Measurements from ENCODE around the gene FAM222B. TPM values are rescaled to one million over a fixed set of nuclear protein-coding genes. Genes with fewer than 3 reads are reported as not detected.
"Not testable (repeated sequence)": the region's sequence is repeated elsewhere in the genome, so short reads cannot be mapped to it uniquely, and the experiment has no call there.

The FAM222B gene
- polyA plus RNA-seq, 1 experiment, result 8.3 TPM

- POLR2A ChIA-PET, result interaction anchor here (0.6 to 1.0 kb wide), 2 partner anchors 48 to 86 kb away, joined by 3 read pairs; partner anchors contain the start of gene FLOT2
- TF ChIP-seq CTCF (IDR thresholded peaks at IDR 0.05; ENCODE audit: low read depth, low read length), result no peak
These were observed 30.9 kb downstream of the FAM222B start for GRCh38 chr17:28811651-28812090.

GRCh38 chr17:28810437-28810836, 32.2 kb downstream of the FAM222B start:
- no peaks in the 10 kb centered on the region for H3K27me3 ChIP-seq (ENCODE audit: control insufficient read depth, insufficient read depth, low read length)
- DNase-seq (ENCODE audit: low read depth, low spot score), result no peak
- ChIA-PET POLR2A (no interaction called here), CTCF (interaction anchor here (1.4 kb wide), 1 partner anchor 47 kb away, joined by 8 read pairs; no protein-coding TSS in a partner anchor)
- H3K27ac ChIP-seq (ENCODE audit: low read depth, low read length), result no peak overlapping the region
- no peaks in the 10 kb centered on the region; the same call in 1 of the 2 replicates for H3K9me3 ChIP-seq (ENCODE audit: control insufficient read depth, insufficient read depth, low read length)
- no peak overlapping the region for H3K4me3 ChIP-seq (ENCODE audit: low read depth, low read length)
- TF ChIP-seq CTCF (IDR thresholded peaks at IDR 0.05; ENCODE audit: low read depth, low read length), result no peak

More at GRCh38 chr17:28811651-28812090, 30.9 kb downstream of the FAM222B start:
- peak overlapping the region; percentile 83 for H3K4me3 ChIP-seq (ENCODE audit: low read depth, low read length)
- H3K27me3 ChIP-seq (ENCODE audit: control insufficient read depth, insufficient read depth, low read length), result no peaks in the 10 kb centered on the region
- peak overlapping the region; percentile 21 for H3K27ac ChIP-seq (ENCODE audit: low read depth, low read length)
- CTCF ChIA-PET, result interaction anchor here (0.8 kb wide), 1 partner anchor 48 kb away, joined by 3 read pairs; no protein-coding TSS in a partner anchor
- DNase-seq (ENCODE audit: low read depth, low spot score), result no peak
- no peaks in the 10 kb centered on the region; the same call in 1 of the 2 replicates for H3K9me3 ChIP-seq (ENCODE audit: control insufficient read depth, insufficient read depth, low read length)

GRCh38 chr17:28807925-28808634, 34.5 kb downstream of the FAM222B start:
- H3K9me3 ChIP-seq (ENCODE audit: control insufficient read depth, insufficient read depth, low read length), result no peaks in the 10 kb centered on the region; the same call in 1 of the 2 replicates
- POLR2A ChIA-PET, result interaction anchor here (0.5 to 1.4 kb wide), 3 partner anchors 15 to 88 kb away, joined by 3 to 4 read pairs (median 3); partner anchors contain the start of gene RPL23A
- peak overlapping the region; percentile 73 for H3K27ac ChIP-seq (ENCODE audit: low read depth, low read length)
- H3K4me3 ChIP-seq (ENCODE audit: low read depth, low read length), result no peak overlapping the region; the same call in 1 of the 2 replicates
- TF ChIP-seq CTCF (IDR thresholded peaks at IDR 0.05; ENCODE audit: low read depth, low read length), result no peak
- H3K27me3 ChIP-seq (ENCODE audit: control insufficient read depth, insufficient read depth, low read length), result no peaks in the 10 kb centered on the region
- DNase-seq (ENCODE audit: low read depth, low spot score), result peak; percentile 66
- CTCF ChIA-PET, result interaction anchor here (0.6 to 1.8 kb wide), 5 partner anchors 12 to 145 kb away, joined by 3 to 8 read pairs (median 4); no protein-coding TSS in a partner anchor

- Histone ChIP-seq H3K27ac (ENCODE audit: low read depth, low read length) (no peak overlapping the region), H3K27me3 (ENCODE audit: control insufficient read depth, insufficient read depth, low read length) (no peaks in the 10 kb centered on the region), H3K9me3 (ENCODE audit: control insufficient read depth, insufficient read depth, low read length) (no peaks in the 10 kb centered on the region), H3K4me3 (ENCODE audit: low read depth, low read length) (no peak overlapping the region)
- POLR2A ChIA-PET, result no interaction called here
- CTCF ChIA-PET, result interaction anchor here (1.2 kb wide), 1 partner anchor 11 kb away, joined by 3 read pairs; no protein-coding TSS in a partner anchor
- TF ChIP-seq CTCF (IDR thresholded peaks at IDR 0.05; ENCODE audit: low read depth, low read length), result no peak
- DNase-seq (ENCODE audit: low read depth, low spot score), result no peak
These were observed 46.5 kb downstream of the FAM222B start for GRCh38 chr17:28796062-28796461.

GRCh38 chr17:28794846-28795441, 47.6 kb downstream of the FAM222B start:
- DNase-seq (ENCODE audit: low read depth, low spot score); CTCF ChIA-PET; H3K9me3 ChIP-seq (ENCODE audit: control insufficient read depth, insufficient read depth, low read length); H3K4me3 ChIP-seq (ENCODE audit: low read depth, low read length); H3K27ac ChIP-seq (ENCODE audit: low read depth, low read length); POLR2A ChIA-PET; H3K27me3 ChIP-seq (ENCODE audit: control insufficient read depth, insufficient read depth, low read length): not testable (repeated sequence)
